ENCODE data around the gene HNF4A.

DNA sequence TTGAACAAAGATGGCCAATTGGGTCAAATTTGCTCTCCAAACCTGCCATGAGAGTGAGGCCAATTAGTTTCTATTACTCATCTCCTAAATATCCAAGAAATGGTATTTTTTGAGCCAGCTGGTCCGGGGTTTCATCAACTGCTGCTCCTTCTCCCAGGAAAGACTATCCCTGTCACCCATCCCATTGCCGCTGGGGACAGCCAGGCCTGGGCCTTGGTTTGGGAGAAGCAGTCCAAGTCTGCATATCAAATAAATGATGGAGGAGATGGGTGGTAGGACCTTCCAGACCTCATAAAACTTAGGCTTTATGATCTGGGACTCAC, 73.5 kb downstream of the HNF4A start:
- TF ChIP-seq RAD21 (IDR thresholded peaks at IDR 0.05; ENCODE audit: low read depth) (no peak), ZBTB7A (IDR thresholded peaks at IDR 0.05; ENCODE audit: low read depth) (no peak), EP300 (IDR thresholded peaks at IDR 0.05; ENCODE audit: borderline replicate concordance) (no peak), EGR1 (IDR thresholded peaks at IDR 0.05) (no peak), CEBPB (IDR thresholded peaks at IDR 0.05) (no peak), TAF1 (IDR thresholded peaks at IDR 0.05; ENCODE audit: low read depth) (no peak), YY1 (IDR thresholded peaks at IDR 0.05; ENCODE audit: low read depth) (no peak)
- TF ChIP-seq, protein P1, sequence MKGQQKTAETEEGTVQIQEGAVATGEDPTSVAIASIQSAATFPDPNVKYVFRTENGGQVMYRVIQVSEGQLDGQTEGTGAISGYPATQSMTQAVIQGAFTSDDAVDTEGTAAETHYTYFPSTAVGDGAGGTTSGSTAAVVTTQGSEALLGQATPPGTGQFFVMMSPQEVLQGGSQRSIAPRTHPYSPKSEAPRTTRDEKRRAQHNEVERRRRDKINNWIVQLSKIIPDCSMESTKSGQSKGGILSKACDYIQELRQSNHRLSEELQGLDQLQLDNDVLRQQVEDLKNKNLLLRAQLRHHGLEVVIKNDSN (IDR thresholded peaks at IDR 0.05) = no peak
- TF ChIP-seq, protein P2, sequence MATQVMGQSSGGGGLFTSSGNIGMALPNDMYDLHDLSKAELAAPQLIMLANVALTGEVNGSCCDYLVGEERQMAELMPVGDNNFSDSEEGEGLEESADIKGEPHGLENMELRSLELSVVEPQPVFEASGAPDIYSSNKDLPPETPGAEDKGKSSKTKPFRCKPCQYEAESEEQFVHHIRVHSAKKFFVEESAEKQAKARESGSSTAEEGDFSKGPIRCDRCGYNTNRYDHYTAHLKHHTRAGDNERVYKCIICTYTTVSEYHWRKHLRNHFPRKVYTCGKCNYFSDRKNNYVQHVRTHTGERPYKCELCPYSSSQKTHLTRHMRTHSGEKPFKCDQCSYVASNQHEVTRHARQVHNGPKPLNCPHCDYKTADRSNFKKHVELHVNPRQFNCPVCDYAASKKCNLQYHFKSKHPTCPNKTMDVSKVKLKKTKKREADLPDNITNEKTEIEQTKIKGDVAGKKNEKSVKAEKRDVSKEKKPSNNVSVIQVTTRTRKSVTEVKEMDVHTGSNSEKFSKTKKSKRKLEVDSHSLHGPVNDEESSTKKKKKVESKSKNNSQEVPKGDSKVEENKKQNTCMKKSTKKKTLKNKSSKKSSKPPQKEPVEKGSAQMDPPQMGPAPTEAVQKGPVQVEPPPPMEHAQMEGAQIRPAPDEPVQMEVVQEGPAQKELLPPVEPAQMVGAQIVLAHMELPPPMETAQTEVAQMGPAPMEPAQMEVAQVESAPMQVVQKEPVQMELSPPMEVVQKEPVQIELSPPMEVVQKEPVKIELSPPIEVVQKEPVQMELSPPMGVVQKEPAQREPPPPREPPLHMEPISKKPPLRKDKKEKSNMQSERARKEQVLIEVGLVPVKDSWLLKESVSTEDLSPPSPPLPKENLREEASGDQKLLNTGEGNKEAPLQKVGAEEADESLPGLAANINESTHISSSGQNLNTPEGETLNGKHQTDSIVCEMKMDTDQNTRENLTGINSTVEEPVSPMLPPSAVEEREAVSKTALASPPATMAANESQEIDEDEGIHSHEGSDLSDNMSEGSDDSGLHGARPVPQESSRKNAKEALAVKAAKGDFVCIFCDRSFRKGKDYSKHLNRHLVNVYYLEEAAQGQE (IDR thresholded peaks at IDR 0.05; ENCODE audit: low read depth) = no peak
- TF ChIP-seq, protein P3, sequence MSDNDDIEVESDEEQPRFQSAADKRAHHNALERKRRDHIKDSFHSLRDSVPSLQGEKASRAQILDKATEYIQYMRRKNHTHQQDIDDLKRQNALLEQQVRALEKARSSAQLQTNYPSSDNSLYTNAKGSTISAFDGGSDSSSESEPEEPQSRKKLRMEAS (IDR thresholded peaks at IDR 0.05) = no peak

All from Ishikawa (cell line).